ENCODE data around the gene CCDC92B. TPM values are rescaled to one million over a fixed set of nuclear protein-coding genes. Genes with fewer than 3 reads are reported as not detected.
A peak's percentile ranks its signal among the peaks of the same experiment; 100 is the strongest.
"Not testable (repeated sequence)": the region's sequence is repeated elsewhere in the genome, so short reads cannot be mapped to it uniquely, and the experiment has no call there.

CCDC92B gene
- total RNA-seq, 1 donor from 2014 or later, result 0.17 TPM

GRCh38 chr17:2680961-2681360 lies 68.5 kb downstream of the CCDC92B start:
- H4K20me1 ChIP-seq (ENCODE audit: low read depth), result peaks cover 20% of the 10 kb centered on the region
- peaks cover 35% of the 10 kb centered on the region for H3K36me3 Mint-ChIP-seq
- peaks cover 8% of the 10 kb centered on the region for H3K79me2 ChIP-seq (ENCODE audit: low read depth)
- H3F3A ChIP-seq (ENCODE audit: low read depth), result peaks cover 29% of the 10 kb centered on the region
- H3K4me2 ChIP-seq, result no peak overlapping the region
- H3K9me3 ChIP-seq (ENCODE audit: low read depth), result no peaks in the 10 kb centered on the region
- peaks cover 28% of the 10 kb centered on the region for H3K36me3 ChIP-seq
- no peak overlapping the region for H3K4me3 Mint-ChIP-seq
- H3K9ac ChIP-seq, result no peak overlapping the region
- H3K27me3 ChIP-seq, result no peaks in the 10 kb centered on the region
- H3K4me3 ChIP-seq, result no peak overlapping the region
- H3K27ac Mint-ChIP-seq, result no peak overlapping the region
- H3K4me1 ChIP-seq, result no peaks in the 10 kb centered on the region
- no peak overlapping the region for H3K27ac ChIP-seq
- H3K9me3 Mint-ChIP-seq, result no peaks in the 10 kb centered on the region
- H3K4me1 Mint-ChIP-seq, result peaks cover 3% of the 10 kb centered on the region
- peaks cover 2% of the 10 kb centered on the region for H3K27me3 Mint-ChIP-seq (ENCODE audit: insufficient read depth, low read depth)
- no peak overlapping the region for H2AFZ ChIP-seq (replicated peaks)
- DNase-seq (ENCODE audit: low spot score), result no peak
- TF ChIP-seq EZH2phosphoT487 (IDR thresholded peaks at IDR 0.05), result no peak
- no peak for TF ChIP-seq EZH2 (IDR thresholded peaks at IDR 0.05)
- no peak for TF ChIP-seq CTCF (IDR thresholded peaks at IDR 0.05)

GRCh38 chr17:2679247-2679646 lies 70.2 kb downstream of the CCDC92B start:
- H3K27me3 ChIP-seq; H3K9me3 ChIP-seq (ENCODE audit: low read depth); H4K20me1 ChIP-seq (ENCODE audit: low read depth); H3K4me3 ChIP-seq; H3K27ac ChIP-seq; H3K27ac Mint-ChIP-seq; H3K9me3 Mint-ChIP-seq; DNase-seq (ENCODE audit: low spot score); H3K4me2 ChIP-seq; H3K27me3 Mint-ChIP-seq (ENCODE audit: insufficient read depth, low read depth); H2AFZ ChIP-seq (replicated peaks); H3K4me1 Mint-ChIP-seq; H3K4me3 Mint-ChIP-seq; H3K9ac ChIP-seq; H3K4me1 ChIP-seq: not testable (repeated sequence)
- Histone ChIP-seq H3F3A (ENCODE audit: low read depth) (peaks cover 15% of the 10 kb centered on the region), H3K36me3 (peaks cover 37% of the 10 kb centered on the region), H3K79me2 (ENCODE audit: low read depth) (peaks cover 19% of the 10 kb centered on the region)
- peaks cover 39% of the 10 kb centered on the region for H3K36me3 Mint-ChIP-seq

MicroRNAs within 50 kb of the gene (microRNA counts, 767-probe panel; counts per million panel counts)
- microRNA hsa-miR-1253, result 460 counts per million, percentile 90 among the panel's probes with 10 or more counts

Small RNA genes within 50 kb of the gene (microRNA-seq; reads per million reads assigned to microRNA genes)
- 0.54 reads per million for gene MIR1253
- not detected for gene MIR6776

Small RNA genes within 50 kb of the gene (small RNA-seq; reads per million reads assigned to genes)
- not detected for gene MIR1253
- not detected for gene MIR6776
- not detected for gene RN7SL608P
- gene hsa-mir-1253, result not detected

Other genes starting within 250 kb of the CCDC92B start
- 40.0 and 52.0 TPM in 2 replicates for gene METTL16, start 237.8 kb downstream of the CCDC92B start, total RNA-seq (ENCODE audit: low replicate concordance)
- 177 and 209 TPM in 2 replicates for gene PAFAH1B1, start 156.0 kb downstream of the CCDC92B start, total RNA-seq (ENCODE audit: low replicate concordance)
- 6.8 and 25.3 TPM in 2 replicates for gene CLUH, start 37.9 kb downstream of the CCDC92B start, total RNA-seq (ENCODE audit: low replicate concordance)
- gene RAP1GAP2, start 46.8 kb upstream of the CCDC92B start, total RNA-seq (ENCODE audit: low replicate concordance), result 3.8 and 4.1 TPM in 2 replicates

All from neural progenitor cell (in vitro differentiated cells).